Omental fat pad (tissue), 4 donors: ENCODE measurements around the gene HPSE. TPM values are rescaled to one million over a fixed set of nuclear protein-coding genes. Genes with fewer than 3 reads are reported as not detected.

Experiments
- ATAC-seq: fragments of 150-250 bp; one replicate; pipeline ENCODE4 v1.9.1; 2016; ENCODE audit warnings: mild to moderate bottlenecking, moderate library complexity; ENCODE audit not compliant: low FRiP score
- DNase-seq: peaks from one replicate; pipeline ENCODE4 v3.0.0-alpha.2; 2019; ENCODE audit warnings: low spot score
- total RNA-seq, 4 donors: library from RNA; depleted of rRNA; stranded (reverse); fragments of >200 nt; gene quantifications; one replicate each; pipeline ENCODE4 v1.1.0, GENCODE V29; 2016
- TF ChIP-seq, protein P1 (sequence below), 3 donors: fragments of 450-650 bp; IDR thresholded peaks; one replicate each; pipeline ENCODE4 v1.5.1; 2016 to 2017; ENCODE audit warnings: antibody characterized with exemption in 3 of 3, mild to moderate bottlenecking in 3 of 3, moderate library complexity in 2 of 3

The HPSE gene
- total RNA-seq, 4 donors from 2014 or later = 3.2 to 21.7 (median 9.6) TPM

DNA sequence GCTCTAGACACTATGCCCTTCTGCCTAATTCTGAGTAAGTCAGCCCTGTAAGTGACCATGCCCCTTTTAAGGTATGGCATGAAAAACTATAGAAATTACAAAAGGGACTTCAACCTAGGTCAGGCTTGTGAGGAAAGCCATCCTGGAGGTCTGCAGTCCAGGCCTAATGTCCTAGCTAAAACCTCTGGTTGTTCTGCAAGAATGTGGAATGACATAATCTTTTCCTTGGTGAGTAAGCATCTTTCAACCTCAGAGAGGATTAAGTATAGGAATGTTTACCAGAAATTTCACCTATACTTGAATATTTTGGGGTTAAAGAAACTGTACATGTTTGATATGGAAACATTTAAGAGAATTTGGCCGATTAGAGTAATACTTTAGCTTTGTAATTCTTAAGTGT lies 23.8 kb upstream of the HPSE start:
- no peak for ATAC-seq
- no peak for DNase-seq
- TF ChIP-seq, protein P1, sequence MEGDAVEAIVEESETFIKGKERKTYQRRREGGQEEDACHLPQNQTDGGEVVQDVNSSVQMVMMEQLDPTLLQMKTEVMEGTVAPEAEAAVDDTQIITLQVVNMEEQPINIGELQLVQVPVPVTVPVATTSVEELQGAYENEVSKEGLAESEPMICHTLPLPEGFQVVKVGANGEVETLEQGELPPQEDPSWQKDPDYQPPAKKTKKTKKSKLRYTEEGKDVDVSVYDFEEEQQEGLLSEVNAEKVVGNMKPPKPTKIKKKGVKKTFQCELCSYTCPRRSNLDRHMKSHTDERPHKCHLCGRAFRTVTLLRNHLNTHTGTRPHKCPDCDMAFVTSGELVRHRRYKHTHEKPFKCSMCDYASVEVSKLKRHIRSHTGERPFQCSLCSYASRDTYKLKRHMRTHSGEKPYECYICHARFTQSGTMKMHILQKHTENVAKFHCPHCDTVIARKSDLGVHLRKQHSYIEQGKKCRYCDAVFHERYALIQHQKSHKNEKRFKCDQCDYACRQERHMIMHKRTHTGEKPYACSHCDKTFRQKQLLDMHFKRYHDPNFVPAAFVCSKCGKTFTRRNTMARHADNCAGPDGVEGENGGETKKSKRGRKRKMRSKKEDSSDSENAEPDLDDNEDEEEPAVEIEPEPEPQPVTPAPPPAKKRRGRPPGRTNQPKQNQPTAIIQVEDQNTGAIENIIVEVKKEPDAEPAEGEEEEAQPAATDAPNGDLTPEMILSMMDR (IDR thresholded peaks at IDR 0.05) = no peak

DNA sequence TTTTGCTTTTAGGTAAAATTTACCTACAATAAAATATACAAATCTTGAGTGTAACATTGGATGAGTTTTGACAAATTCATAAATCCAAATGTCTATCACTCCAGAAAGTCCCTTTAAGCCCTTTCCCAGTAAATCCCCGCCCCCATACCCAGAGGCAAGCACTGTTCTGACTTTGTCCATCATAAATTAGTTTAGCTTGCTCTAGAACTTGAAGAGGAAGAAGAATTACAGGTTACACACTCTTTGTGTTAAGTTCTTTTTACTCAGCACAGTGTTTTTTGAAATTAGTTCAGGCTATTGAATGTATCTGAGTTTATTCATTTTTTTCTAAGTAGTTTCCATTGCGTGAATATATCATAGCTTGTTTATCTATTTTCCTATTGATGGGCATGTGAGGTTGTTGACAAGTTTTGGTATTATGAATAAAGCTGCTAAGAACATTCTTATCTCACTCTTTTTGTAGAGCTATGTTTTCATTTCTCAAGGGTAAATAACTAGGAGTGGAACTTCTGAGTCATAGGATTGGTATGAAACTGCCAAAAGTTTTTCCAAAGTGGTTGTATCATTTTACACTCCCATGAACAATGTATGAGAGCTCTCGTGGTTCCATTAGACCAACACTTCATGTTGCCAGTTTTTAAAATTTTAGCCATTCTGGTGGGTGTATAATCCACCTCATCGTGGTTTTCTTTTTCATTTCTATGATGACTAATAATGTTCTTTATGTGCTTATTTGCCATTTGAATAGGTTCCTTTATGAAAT lies 22.4 kb upstream of the HPSE start:
- DNase-seq = no peak
- TF ChIP-seq, protein P1 (IDR thresholded peaks at IDR 0.05) = no peak
- peak; percentile 85 for ATAC-seq

DNA sequence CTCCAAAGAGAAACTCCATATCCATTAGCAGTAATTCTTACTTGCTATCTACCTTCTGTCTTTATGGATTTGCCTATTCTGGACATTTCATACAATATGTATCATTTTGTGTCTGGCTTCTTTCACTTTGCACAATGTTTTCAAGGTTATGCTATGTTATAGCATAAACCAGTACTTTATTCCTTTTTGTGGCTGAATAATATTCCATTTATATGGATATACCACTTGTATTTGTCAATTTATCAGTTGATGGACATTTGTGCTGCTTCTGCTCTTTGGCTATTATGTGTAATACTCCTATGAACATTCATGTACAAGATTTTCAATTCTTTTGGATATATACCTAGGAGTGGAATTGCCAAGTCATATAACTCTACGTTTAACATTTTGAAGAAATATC lies 18.9 kb upstream of the HPSE start:
- ATAC-seq = no peak
- DNase-seq = no peak
- TF ChIP-seq, protein P1 (IDR thresholded peaks at IDR 0.05) = no peak

DNA sequence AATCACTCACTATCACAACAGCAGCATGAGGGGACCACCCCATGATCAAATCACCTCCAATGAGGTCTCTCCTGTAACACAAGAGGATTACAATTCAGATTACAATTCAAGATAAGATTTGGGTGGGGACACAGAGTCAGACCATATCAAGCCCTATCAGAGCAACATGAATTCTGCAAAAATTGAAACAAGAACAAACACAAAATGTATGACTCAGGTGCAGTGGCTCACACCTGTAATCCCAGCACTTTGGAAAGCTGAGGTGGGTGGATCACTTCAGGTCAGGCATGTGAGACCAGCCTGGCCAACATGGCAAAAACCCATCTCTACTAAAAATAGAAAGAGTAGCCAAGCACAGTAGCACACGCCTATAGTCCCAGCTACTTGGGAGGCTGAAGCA lies 13.4 kb upstream of the HPSE start:
- TF ChIP-seq, protein P1 (IDR thresholded peaks at IDR 0.05) = no peak
- no peak for DNase-seq
- ATAC-seq = no peak

DNA sequence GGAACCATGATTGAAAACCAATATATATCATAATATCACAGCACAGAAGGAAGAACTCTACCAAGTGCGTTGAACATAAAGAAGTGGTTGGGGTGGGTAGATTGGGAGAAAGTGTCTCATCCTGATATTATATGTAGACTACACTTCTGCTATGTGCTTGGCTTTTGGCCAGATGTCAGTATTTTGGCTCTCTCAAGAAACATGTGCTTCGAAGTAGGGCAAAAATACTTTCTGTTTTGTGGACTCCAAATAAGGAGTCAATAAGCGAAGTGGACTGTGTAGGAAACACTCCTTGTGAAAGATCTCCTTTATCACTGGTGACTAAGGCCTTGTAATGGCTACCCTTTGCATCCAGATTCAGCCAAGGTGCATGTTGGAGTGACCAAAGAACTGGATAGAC lies 7.8 kb upstream of the HPSE start:
- ATAC-seq = no peak
- TF ChIP-seq, protein P1 (IDR thresholded peaks at IDR 0.05) = no peak
- no peak for DNase-seq

DNA sequence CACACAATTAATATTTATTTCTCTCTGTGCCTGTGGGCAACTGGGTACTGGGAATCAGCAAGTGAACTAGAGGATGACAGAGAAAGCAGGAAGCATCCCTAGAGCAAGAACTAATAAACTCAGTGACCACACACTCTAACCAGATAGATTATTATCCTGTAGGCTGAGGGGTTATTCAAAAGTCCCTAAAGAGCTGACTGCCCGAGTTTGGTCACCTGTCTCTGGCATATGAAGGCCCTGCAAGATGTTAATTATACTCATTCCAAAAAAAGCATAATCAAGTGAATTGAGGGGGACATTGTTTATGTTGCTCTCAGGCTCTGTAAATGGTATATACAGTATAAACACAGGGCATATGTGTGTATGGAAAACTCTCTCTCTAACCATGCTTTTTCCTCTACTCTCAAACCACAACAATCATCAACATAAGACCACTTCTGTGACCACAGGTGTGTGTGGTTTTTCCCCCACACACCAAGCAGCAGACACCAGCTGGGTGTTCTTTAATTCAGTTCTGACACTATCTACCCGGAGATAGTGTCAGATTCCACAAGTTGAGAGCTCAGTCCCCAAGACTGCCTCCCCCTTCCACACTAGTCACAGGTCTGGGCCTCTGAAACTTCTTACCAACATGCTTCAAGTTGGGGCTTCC lies 6.2 kb upstream of the HPSE start:
- ATAC-seq = no peak
- DNase-seq = no peak
- TF ChIP-seq, protein P1 (IDR thresholded peaks at IDR 0.05) = no peak

DNA sequence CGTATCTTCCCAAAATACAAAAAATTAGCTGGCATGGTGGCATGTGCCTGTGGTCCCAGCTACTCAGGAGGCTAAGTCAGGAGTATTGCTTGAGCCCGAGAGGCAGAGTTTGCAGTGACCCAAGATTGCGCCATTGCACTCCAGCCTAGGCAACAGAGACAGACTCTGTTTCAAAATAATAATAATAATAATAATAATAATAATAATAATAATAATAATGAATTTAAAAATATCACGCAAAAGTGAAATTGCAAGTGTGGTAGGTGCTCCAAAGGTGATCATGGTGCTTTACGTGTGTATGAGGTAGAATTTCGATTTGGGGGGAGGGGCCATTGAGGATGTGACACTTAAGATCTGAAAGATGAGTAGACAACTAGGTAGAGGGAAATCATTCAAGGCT lies 4.9 kb upstream of the HPSE start:
- ATAC-seq (no peak), DNase-seq (no peak)
- TF ChIP-seq, protein P1 (IDR thresholded peaks at IDR 0.05) = no peak
